OCI-LY7 (cell line): Measurements from ENCODE around the gene RNF144A. TPM values are rescaled to one million over a fixed set of nuclear protein-coding genes. Genes with fewer than 3 reads are reported as not detected.

ENCODE experiments used
- BruUV-seq: library from RNA; stranded (reverse); fragments of 400-500 nt; replicated peaks from 2 replicates; lab custom pipeline; 2021; lab: Mats Ljungman, UMichigan
- CTCF ChIA-PET: fragments of 300-600 bp; sonication (Branson Sonifier 250); formaldehyde crosslinking; loops from one replicate; lab custom pipeline; 2022; ENCODE audit warnings: antibody characterized with exemption; ENCODE audit not compliant: unreplicated experiment; lab: Charles Lee
- POLR2A ChIA-PET: fragments of 300-600 bp; sonication (Branson Sonifier 250); formaldehyde crosslinking; loops from one replicate; lab custom pipeline; 2022; ENCODE audit warnings: antibody characterized with exemption; lab: Charles Lee
- DNase-seq: peaks from one replicate; pipeline ENCODE4 v3.0.0-alpha.2; 2015; ENCODE audit warnings: low spot score
- H2AFZ ChIP-seq: fragments of 200-600 bp; sonication (generic), shearing (Covaris generic); 2 replicates; pipeline ENCODE4 v1.6.1; 2014; ENCODE audit warnings: mild to moderate bottlenecking, antibody characterized with exemption, low read length, moderate library complexity
- H3K27ac ChIP-seq: fragments of 200-600 bp; sonication (generic); 2 replicates; pipeline ENCODE4 v1.5.1; 2014; ENCODE audit warnings: mixed run types, low read depth, mild to moderate bottlenecking, moderate library complexity, low read length, inconsistent platforms; ENCODE audit not compliant: poor library complexity, severe bottlenecking
- H3K36me3 ChIP-seq: fragments of 200-600 bp; sonication (generic); 2 replicates; pipeline ENCODE4 v1.6.1; 2014; ENCODE audit warnings: mild to moderate bottlenecking, antibody characterized with exemption, low read length, moderate library complexity, mixed read lengths; ENCODE audit not compliant: insufficient read depth
- H3K4me1 ChIP-seq: fragments of 200-600 bp; sonication (generic); 2 replicates; pipeline ENCODE4 v1.5.1; 2014; ENCODE audit warnings: mild to moderate bottlenecking, low read length; ENCODE audit not compliant: insufficient read depth, poor library complexity, severe bottlenecking
- H3K4me2 ChIP-seq: fragments of 200-600 bp; sonication (generic); 2 replicates; pipeline ENCODE4 v1.6.1; 2014; ENCODE audit warnings: mild to moderate bottlenecking, low read length
- H3K4me3 ChIP-seq: fragments of 200-600 bp; sonication (generic); 2 replicates; pipeline ENCODE4 v1.5.1; 2014; ENCODE audit warnings: mild to moderate bottlenecking, low read depth, low read length; ENCODE audit not compliant: poor library complexity, severe bottlenecking
- H3K79me2 ChIP-seq: fragments of 200-600 bp; sonication (generic); 2 replicates; pipeline ENCODE4 v1.6.1; 2016; ENCODE audit warnings: low read depth, mild to moderate bottlenecking, low read length, moderate library complexity, mixed read lengths; ENCODE audit not compliant: insufficient read depth
- H3K9me2 ChIP-seq: fragments of 200-600 bp; sonication (generic); 2 replicates; pipeline ENCODE4 v1.6.1; 2016; ENCODE audit warnings: mild to moderate bottlenecking, low read length, mixed read lengths; ENCODE audit not compliant: insufficient read depth
- H3K9me3 ChIP-seq: fragments of 200-600 bp; sonication (generic); 2 replicates; pipeline ENCODE4 v1.6.1; 2014; ENCODE audit warnings: mild to moderate bottlenecking, mixed run types, low read length, mixed read lengths
- H4K20me1 ChIP-seq: fragments of 200-600 bp; sonication (generic); 2 replicates; pipeline ENCODE4 v1.6.1; 2014; ENCODE audit warnings: mild to moderate bottlenecking, antibody characterized with exemption, low read length, moderate library complexity, mixed read lengths; ENCODE audit not compliant: insufficient read depth
- EZH2phosphoT487 ChIP-seq: fragments of 200-600 bp; sonication (generic); IDR thresholded peaks from 2 replicates; pipeline ENCODE4 v1.6.1; 2018; ENCODE audit warnings: low read depth, borderline replicate concordance, mild to moderate bottlenecking, mixed run types, antibody characterized with exemption, low read length, moderate library complexity, mixed read lengths
- intact Hi-C: fragments of 100-400 bp; cut with micrococcal nuclease; formaldehyde crosslinking; loops from one replicate; pipeline ENCODE4 v1.10.0; 2022; ENCODE audit not compliant: unreplicated experiment
- total RNA-seq, 2 experiments: library from RNA; depleted of rRNA in 1 of 2; stranded (reverse); fragments of >200 nt in 1 of 2; shearing (Covaris generic) in 1 of 2; gene quantifications; 2 replicates each; pipeline ENCODE4 v1.2.3, GENCODE V29; 2014 to 2022
- TF ChIP-seq, protein P1 (sequence below): fragments of 200-600 bp; sonication (generic); conservative IDR thresholded peaks from 2 replicates; pipeline ENCODE4 v1.5.1; 2014; ENCODE audit warnings: mild to moderate bottlenecking, antibody characterized with exemption, low read length, moderate library complexity, mixed read lengths

Gene RNF144A
- total RNA-seq, 2 experiments from 2014 or later: 1.1 to 1.9 TPM

DNA sequence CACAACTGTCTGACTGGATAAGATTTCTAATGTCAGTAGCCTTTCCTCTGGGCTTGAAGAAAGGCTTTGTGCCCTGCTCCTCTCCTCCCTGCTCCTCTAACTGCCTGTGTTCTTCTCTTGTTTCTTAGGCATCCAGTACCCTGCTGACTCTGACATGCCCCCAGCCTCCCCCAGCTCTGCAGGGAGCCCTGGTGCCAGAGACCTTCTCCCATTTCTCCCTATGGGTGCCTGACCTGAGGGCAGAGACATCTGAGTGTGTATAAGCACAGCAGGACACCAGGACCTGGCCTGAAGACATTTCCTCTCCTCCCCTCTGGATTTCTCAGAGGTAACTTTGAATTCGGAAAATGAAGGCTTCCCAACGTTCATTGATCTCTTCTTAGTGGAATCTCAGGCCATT lies 23.6 kb downstream of the RNF144A start:
- no peak overlapping the region for H3K4me3 ChIP-seq
- H3K4me2 ChIP-seq: no peak overlapping the region
- H2AFZ ChIP-seq: no peak overlapping the region
- CTCF ChIA-PET: no interaction called here
- H3K9me3 ChIP-seq: no peaks in the 10 kb centered on the region
- H4K20me1 ChIP-seq: no peaks in the 10 kb centered on the region
- no peaks in the 10 kb centered on the region for H3K9me2 ChIP-seq
- intact Hi-C loops: no loop called here
- no peaks in the 10 kb centered on the region for H3K79me2 ChIP-seq
- no peak for DNase-seq
- H3K27ac ChIP-seq: no peak overlapping the region
- H3K4me1 ChIP-seq: no peaks in the 10 kb centered on the region
- BruUV-seq: no TSS peak
- POLR2A ChIA-PET: no interaction called here
- TF ChIP-seq, protein P1, sequence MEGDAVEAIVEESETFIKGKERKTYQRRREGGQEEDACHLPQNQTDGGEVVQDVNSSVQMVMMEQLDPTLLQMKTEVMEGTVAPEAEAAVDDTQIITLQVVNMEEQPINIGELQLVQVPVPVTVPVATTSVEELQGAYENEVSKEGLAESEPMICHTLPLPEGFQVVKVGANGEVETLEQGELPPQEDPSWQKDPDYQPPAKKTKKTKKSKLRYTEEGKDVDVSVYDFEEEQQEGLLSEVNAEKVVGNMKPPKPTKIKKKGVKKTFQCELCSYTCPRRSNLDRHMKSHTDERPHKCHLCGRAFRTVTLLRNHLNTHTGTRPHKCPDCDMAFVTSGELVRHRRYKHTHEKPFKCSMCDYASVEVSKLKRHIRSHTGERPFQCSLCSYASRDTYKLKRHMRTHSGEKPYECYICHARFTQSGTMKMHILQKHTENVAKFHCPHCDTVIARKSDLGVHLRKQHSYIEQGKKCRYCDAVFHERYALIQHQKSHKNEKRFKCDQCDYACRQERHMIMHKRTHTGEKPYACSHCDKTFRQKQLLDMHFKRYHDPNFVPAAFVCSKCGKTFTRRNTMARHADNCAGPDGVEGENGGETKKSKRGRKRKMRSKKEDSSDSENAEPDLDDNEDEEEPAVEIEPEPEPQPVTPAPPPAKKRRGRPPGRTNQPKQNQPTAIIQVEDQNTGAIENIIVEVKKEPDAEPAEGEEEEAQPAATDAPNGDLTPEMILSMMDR: no peak
- TF ChIP-seq EZH2phosphoT487: no peak
- no peaks in the 10 kb centered on the region for H3K36me3 ChIP-seq

DNA sequence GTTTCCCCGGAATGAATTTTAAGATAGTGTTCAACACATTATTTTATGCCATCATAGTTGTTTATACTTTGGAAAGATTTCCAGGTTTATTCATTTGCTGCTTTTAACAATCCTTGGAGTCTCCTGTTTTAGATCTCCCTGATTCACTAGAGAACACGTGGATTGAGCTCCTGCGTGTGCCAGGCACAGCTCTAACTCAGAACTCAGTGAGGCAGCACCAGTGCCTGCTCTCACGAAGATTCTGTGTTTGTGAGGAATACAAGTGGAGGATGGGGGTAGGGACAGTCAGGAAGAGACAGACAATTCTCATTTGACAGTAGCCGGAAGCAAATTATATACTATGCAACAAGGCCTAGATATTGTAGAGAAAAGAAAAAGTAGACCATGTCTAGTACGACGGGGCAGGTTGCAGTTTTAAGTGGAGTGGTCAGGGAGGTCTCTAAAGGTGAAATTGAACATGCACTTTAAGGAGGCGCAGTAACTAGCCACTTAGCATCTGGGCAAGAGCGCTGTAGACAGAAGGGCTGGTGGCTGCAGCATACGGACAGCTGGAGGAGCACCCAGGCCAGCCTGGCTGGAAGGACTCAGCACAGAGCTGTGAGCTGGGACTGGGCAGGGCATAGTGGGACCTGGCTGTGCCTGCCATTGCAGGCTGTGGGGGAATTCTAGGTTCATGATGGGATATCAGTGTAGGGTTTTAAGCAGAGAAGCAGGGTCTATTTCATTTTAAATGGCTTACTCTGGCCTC lies 24.3 kb downstream of the RNF144A start:
- Histone ChIP-seq H3K9me3 (no peaks in the 10 kb centered on the region), H4K20me1 (no peaks in the 10 kb centered on the region), H3K4me2 (no peak overlapping the region), H3K4me3 (no peak overlapping the region), H2AFZ (no peak overlapping the region), H3K79me2 (no peaks in the 10 kb centered on the region), H3K36me3 (no peaks in the 10 kb centered on the region), H3K9me2 (no peaks in the 10 kb centered on the region), H3K4me1 (no peaks in the 10 kb centered on the region), H3K27ac (no peak overlapping the region)
- intact Hi-C loops: no loop called here
- CTCF ChIA-PET: no interaction called here
- DNase-seq: no peak
- TF ChIP-seq, protein P1: no peak
- TF ChIP-seq EZH2phosphoT487: no peak
- no TSS peak for BruUV-seq
- POLR2A ChIA-PET: no interaction called here

DNA sequence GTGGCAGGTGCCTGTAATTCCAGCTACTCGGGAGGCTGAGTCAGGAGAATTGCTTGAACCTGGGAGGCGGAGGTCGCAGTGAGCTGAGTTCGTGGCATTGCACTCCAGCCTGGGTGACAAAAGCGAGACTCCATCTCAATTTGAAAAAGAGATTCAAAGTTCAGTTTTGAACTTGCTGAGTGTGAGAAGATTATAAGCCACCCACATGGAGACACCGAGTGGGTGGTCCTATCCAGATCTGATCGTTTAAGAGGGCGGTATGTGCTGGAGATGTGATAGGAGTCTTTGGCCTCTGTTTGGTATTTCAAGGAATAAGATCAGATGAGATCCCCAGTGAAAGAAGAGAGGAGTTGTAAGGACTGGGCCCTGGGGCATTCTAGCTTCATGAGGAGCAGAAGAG lies 25.6 kb downstream of the RNF144A start:
- TF ChIP-seq, protein P1: no peak
- no peak for TF ChIP-seq EZH2phosphoT487
- Histone ChIP-seq H4K20me1 (no peaks in the 10 kb centered on the region), H3K27ac (no peak overlapping the region), H3K4me2 (no peak overlapping the region), H3K4me1 (no peaks in the 10 kb centered on the region), H3K36me3 (no peaks in the 10 kb centered on the region), H3K79me2 (no peaks in the 10 kb centered on the region), H3K9me2 (no peaks in the 10 kb centered on the region), H3K9me3 (no peaks in the 10 kb centered on the region), H2AFZ (no peak overlapping the region), H3K4me3 (no peak overlapping the region)
- CTCF ChIA-PET: no interaction called here
- POLR2A ChIA-PET: interaction anchor here (0.6 kb wide), 1 partner anchor 47 kb away, joined by 4 read pairs; no protein-coding TSS in a partner anchor
- BruUV-seq: no TSS peak
- no peak for DNase-seq
- intact Hi-C loops: no loop called here
